Thyroid gland (tissue), 4 donors: ENCODE data around the gene FXYD2. TPM values are rescaled to one million over a fixed set of nuclear protein-coding genes. Genes with fewer than 3 reads are reported as not detected.

ENCODE experiments used
- DNase-seq, 2 donors: peaks; one replicate each; pipeline ENCODE4 v3.0.0-alpha.2; 2019
- H3K27ac ChIP-seq, 3 donors: fragments of 200-600 bp; sonication (generic); 1 replicate in 2 of 3; 2 replicates in 1 of 3; pipeline ENCODE4 v1.5.1; 2016 to 2019; ENCODE audit warnings: mild to moderate bottlenecking in 1 of 3, moderate library complexity in 1 of 3
- H3K27me3 ChIP-seq: fragments of 200-600 bp; sonication (generic); one replicate; pipeline ENCODE4 v1.5.1; 2019
- H3K36me3 ChIP-seq, 2 donors: fragments of 200-600 bp; sonication (generic); one replicate each; pipeline ENCODE4 v1.5.1; 2016 to 2019
- H3K4me1 ChIP-seq, 2 donors: fragments of 200-600 bp; sonication (generic); one replicate each; pipeline ENCODE4 v1.5.1; 2017 to 2019
- H3K4me3 ChIP-seq, 3 donors: fragments of 200-600 bp; sonication (generic); replicated peaks in 1 of 3; 1 replicate in 2 of 3; 2 replicates in 1 of 3; pipeline ENCODE4 v1.5.1; 2016; ENCODE audit warnings: mild to moderate bottlenecking in 1 of 3
- H3K9me3 ChIP-seq: fragments of 200-600 bp; sonication (generic); one replicate; pipeline ENCODE4 v1.5.1; 2017
- POLR2A ChIP-seq, 2 donors: fragments of 450-650 bp; IDR thresholded peaks; one replicate each; pipeline ENCODE4 v1.6.1; 2017; ENCODE audit warnings: antibody characterized with exemption in 2 of 2, mild to moderate bottlenecking in 2 of 2, moderate library complexity in 1 of 2
- WGBS, 2 donors: methylation state at CpG; one replicate each; pipeline ENCODE4 v1.1.5; 2017; 5-methylcytosine and 5-hydroxymethylcytosine counted together
- intact Hi-C: fragments of 100-400 bp; cut with DNase I; formaldehyde crosslinking; loops from one replicate; pipeline ENCODE4 v1.15.1; 2023
- total RNA-seq, 4 donors: library from RNA; depleted of rRNA; stranded (reverse); fragments of >200 nt; gene quantifications; one replicate each; pipeline ENCODE4 v1.2.3, GENCODE V29; 2016
- TF ChIP-seq, protein P1 (sequence below), 6 experiments: fragments of 200-600 bp in 3 of 6; fragments of 450-650 bp in 3 of 6; sonication (generic) in 3 of 6; IDR thresholded peaks; one replicate each; pipeline ENCODE4 v1.5.1; 2016 to 2019; ENCODE audit warnings: antibody characterized with exemption in 6 of 6, mild to moderate bottlenecking in 2 of 6, inconsistent platforms in 1 of 6, moderate library complexity in 1 of 6

The FXYD2 gene
- total RNA-seq, 4 donors from 2014 or later: 0.42 to 2.8 (median 1.5) TPM

DNA sequence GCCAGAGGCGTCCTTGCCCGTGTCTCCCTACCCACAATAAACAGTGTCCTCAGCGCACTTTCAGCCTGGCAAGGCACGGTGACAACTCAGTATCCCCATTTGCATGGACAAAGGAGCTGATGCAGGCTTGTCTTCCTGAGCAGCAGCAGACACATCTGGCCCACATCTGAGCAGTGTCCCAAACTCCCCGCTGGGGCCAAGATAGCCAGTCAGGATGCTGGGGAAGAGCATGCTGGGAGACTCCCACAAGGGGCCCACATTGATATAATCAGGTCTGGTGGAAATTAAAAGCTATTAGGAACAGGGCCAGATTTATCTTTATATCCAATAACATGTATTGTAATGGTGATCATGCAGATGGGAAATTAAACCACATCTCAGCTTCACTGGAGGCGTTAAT, 52.2 kb downstream of the FXYD2 start:
- 95 to 97% methylated on average over 5 to 6 of the region's 6 CpGs for WGBS, 2 donors
- TF ChIP-seq POLR2A (IDR thresholded peaks at IDR 0.05): no peak
- TF ChIP-seq, protein P1, sequence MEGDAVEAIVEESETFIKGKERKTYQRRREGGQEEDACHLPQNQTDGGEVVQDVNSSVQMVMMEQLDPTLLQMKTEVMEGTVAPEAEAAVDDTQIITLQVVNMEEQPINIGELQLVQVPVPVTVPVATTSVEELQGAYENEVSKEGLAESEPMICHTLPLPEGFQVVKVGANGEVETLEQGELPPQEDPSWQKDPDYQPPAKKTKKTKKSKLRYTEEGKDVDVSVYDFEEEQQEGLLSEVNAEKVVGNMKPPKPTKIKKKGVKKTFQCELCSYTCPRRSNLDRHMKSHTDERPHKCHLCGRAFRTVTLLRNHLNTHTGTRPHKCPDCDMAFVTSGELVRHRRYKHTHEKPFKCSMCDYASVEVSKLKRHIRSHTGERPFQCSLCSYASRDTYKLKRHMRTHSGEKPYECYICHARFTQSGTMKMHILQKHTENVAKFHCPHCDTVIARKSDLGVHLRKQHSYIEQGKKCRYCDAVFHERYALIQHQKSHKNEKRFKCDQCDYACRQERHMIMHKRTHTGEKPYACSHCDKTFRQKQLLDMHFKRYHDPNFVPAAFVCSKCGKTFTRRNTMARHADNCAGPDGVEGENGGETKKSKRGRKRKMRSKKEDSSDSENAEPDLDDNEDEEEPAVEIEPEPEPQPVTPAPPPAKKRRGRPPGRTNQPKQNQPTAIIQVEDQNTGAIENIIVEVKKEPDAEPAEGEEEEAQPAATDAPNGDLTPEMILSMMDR (IDR thresholded peaks at IDR 0.05): no peak
- H3K4me3 ChIP-seq: no peak overlapping the region
- DNase-seq: no peak
- no peaks in the 10 kb centered on the region for H3K9me3 ChIP-seq
- H3K27ac ChIP-seq: no peak overlapping the region
- intact Hi-C loops: no loop called here
- no peaks in the 10 kb centered on the region for H3K36me3 ChIP-seq
- no peaks in the 10 kb centered on the region for H3K4me1 ChIP-seq
- no peaks in the 10 kb centered on the region for H3K27me3 ChIP-seq

DNA sequence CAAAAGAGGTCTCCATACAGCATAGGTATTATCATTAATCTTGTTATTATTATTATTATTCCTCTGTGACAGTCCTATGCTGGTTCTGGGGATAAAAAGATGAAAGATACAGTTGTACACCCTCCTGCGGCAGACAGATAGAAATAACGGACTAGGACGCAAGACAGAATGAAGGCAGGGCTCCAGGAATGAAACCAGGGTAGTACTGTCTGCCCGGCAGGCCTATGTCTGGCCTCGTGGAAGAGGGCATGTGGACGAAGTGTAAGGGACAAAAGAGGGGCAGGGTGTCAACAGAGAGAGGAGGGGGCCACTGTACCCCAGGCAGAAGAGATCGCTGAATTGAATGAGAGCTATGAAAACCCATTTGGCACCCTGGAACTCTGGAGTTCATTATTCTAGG, 52.7 kb downstream of the FXYD2 start:
- 93 to 94% methylated on average over 7 of the region's 7 CpGs for WGBS, 2 donors
- intact Hi-C loops: no loop called here
- Histone ChIP-seq H3K4me3 (no peak overlapping the region), H3K27ac (no peak overlapping the region), H3K27me3 (no peaks in the 10 kb centered on the region), H3K36me3 (no peaks in the 10 kb centered on the region), H3K9me3 (no peaks in the 10 kb centered on the region), H3K4me1 (no peaks in the 10 kb centered on the region)
- TF ChIP-seq POLR2A (IDR thresholded peaks at IDR 0.05): no peak
- no peak for DNase-seq

DNA sequence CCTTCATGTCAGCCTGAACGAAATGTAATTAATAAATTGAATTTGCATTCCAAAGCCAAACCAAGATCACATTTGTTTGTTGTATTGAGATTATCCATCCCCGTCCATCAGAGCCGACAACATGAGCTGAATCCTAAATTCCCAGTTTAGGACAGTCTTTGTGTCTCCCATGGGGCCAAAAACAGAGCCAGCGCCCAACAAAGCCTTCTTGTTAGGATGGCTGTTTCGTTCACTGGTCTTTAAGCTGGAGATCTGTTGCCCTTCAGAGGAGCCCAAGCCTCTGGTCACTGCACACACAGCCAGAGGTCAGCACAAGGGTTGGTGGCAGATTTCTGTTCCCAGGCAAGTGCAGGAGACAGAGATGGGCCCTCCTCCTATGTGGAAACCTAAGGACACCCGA, 53.3 kb downstream of the FXYD2 start:
- no peaks in the 10 kb centered on the region for H3K27me3 ChIP-seq
- no peaks in the 10 kb centered on the region for H3K9me3 ChIP-seq
- WGBS, 2 donors: 89 to 96% methylated on average over 6 of the region's 6 CpGs
- intact Hi-C loops: no loop called here
- no peak overlapping the region for H3K4me3 ChIP-seq
- no peak overlapping the region for H3K27ac ChIP-seq
- H3K36me3 ChIP-seq: no peaks in the 10 kb centered on the region
- H3K4me1 ChIP-seq: no peaks in the 10 kb centered on the region
- TF ChIP-seq, protein P1 (IDR thresholded peaks at IDR 0.05): no peak
- no peak for TF ChIP-seq POLR2A (IDR thresholded peaks at IDR 0.05)
- DNase-seq: no peak

DNA sequence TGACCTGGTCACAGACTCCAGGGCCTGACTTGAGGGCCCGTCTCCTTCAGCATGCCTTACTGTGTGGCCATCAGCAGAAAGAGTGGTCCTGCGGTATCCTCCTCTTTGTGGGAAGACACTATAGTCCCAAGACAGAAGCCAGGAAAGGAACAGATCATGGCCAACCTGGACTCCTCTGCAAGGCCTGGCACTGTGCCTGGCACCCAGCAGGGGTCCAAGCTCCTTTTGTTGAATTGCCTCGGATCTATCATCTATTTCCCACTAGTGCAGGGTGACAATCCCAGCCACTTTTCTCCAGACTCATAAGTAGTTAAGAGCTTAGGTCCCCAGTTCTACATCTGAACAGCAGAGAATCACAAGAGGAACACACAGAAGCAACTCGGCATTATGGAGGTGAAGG, 54.5 kb downstream of the FXYD2 start:
- no peak for DNase-seq
- WGBS, 2 donors: 85 to 92% methylated on average over 4 of the region's 4 CpGs
- intact Hi-C loops: no loop called here
- Histone ChIP-seq H3K4me1 (no peaks in the 10 kb centered on the region), H3K9me3 (no peaks in the 10 kb centered on the region), H3K36me3 (no peaks in the 10 kb centered on the region), H3K27me3 (no peaks in the 10 kb centered on the region), H3K27ac (no peak overlapping the region), H3K4me3 (no peak overlapping the region)
- no peak for TF ChIP-seq POLR2A (IDR thresholded peaks at IDR 0.05)
- TF ChIP-seq, protein P1 (IDR thresholded peaks at IDR 0.05): no peak

Other genes starting within 250 kb of the FXYD2 start
- 1 to 10 TPM in 2 of 4 donors, under 1 TPM in 2; 0.54 to 1.8 (median 0.99) TPM for gene DSCAML1, start 27.5 kb downstream of the FXYD2 start, total RNA-seq
- gene FXYD6, start 51.9 kb upstream of the FXYD2 start, total RNA-seq: 100 to 1,000 TPM in 2 of 4 donors, 10 to 100 TPM in 2; 34.2 to 143 (median 88.6) TPM
- gene TMPRSS13, start 104.7 kb upstream of the FXYD2 start, total RNA-seq: 10 to 100 TPM in 3 of 4 donors, 1 to 10 TPM in 1; 8.5 to 24.3 (median 13.0) TPM
- gene IL10RA, start 161.7 kb upstream of the FXYD2 start, total RNA-seq: 10 to 100 TPM in 3 of 4 donors, 1 to 10 TPM in 1; 5.3 to 21.9 (median 10.6) TPM